Stimulated activated CD8-positive, alpha-beta memory T cell treated with anti-CD3 and anti-CD28 coated beads, Interleukin-7, amount 100 ng/mL, for 1 hour (primary cell): ENCODE data around the gene IL19.
"Not testable (repeated sequence)": the region's sequence is repeated elsewhere in the genome, so short reads cannot be mapped to it uniquely, and the experiment has no call there.

Source experiments
- DNase-seq, 2 donors: peaks; one replicate each; pipeline ENCODE4 v3.0.0-alpha.2; 2020; ENCODE audit warnings: low read depth in 2 of 2

The IL19 gene

DNA sequence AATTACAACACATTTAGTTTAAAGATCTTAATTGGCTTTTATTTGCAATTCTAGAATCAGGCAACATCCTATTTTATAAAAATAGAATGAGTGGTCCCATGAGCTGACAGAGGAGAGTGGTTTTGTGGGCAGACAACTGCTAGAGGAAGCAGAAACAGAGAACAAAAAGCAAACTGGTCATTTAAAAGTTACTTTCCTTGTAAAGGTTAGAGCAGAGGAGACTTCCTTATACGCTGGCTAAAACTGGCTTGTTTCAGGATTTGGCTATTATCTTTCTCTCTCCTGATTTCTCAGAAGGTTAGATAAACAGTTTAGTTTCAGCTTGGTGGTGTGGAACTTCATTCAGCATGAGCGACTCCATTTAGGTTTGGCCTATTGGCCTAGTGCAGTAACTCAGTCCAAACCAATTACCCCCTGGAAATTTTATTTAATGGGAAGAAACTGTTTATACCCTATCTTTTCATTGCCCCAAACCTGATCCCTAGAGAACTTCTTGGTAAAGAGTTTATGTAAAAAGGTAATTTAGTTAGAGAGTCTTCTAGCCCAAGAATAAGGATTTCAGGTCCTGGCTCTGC, 62.6 kb downstream of the IL19 start:
- DNase-seq: no peak

DNA sequence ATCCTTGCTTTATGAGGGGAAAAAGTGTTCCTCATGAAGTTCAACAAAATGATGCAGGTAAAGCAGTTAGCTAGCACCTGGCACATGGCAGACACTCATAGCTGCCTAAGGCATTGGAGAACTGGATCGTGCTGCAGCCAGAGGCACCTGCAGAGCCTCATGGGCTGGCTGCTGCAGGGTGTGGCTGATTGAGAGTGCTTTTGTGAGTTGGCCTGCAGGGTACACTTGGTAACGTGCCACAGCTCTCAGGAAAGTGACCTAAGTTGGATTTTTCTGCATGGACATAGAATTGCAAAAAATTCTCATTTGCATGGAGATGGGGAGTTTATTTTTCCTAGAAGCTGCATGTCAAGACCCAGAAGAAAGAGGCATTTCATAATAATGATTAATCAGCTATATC, 63.2 kb downstream of the IL19 start:
- no peak for DNase-seq

DNA sequence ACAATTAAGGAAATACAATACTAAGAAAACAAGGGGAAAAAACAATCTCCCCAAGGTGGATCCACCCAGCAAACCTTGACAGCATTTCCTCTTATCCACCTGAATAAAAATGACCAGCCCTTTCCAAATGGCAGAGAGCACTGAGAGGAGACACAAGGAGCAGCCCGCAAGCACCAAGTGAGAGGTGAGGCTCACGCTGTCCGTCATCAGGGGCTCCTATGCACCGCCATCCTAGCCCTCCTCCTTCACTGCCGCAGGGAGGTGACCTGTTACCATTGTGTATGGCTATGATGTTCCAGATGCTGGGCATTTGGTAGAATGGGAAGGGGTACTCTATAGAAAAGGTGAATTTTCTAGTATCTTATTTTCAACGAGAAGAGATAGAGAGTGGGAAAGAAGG, 63.6 kb downstream of the IL19 start:
- no peak for DNase-seq

DNA sequence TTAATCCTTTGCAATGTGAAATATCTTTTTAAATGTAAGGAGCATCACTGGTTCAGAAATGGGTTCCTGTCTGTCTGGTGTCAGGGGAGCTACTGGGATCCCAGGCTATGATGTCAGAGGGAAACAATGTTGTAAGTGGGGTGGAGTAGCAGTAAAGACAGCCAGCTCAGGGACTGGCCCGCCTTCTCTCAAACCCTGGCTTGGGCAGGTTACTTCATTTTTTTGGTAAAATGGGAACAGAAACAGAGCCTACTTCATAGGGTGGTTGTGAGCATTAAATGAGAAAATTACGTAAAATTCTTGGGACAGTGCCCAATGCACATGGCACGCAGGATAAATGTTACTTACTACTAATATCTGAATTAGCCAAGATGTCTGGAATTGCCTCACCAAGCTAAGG, 64.1 kb downstream of the IL19 start:
- DNase-seq: no peak

DNA sequence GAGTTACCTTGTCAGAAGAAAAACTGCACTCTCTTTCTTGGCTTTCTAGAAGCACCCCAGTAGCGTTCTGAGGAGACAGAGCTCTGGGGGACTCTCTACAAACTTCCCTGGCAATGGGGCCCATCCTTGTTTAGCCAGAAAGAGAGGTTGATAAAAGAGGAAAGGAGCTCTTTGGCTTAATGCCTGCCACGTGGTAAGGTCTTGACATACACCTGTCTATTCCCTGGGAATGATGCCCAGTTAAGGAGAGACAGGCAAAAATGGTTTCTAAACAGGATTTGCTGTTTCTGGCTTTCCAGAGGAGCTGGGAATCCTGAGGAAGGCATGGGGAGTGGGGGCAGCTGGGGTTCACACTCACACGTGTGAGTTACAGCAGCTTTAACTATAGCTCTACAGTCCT, 64.6 kb downstream of the IL19 start:
- DNase-seq: no peak

DNA sequence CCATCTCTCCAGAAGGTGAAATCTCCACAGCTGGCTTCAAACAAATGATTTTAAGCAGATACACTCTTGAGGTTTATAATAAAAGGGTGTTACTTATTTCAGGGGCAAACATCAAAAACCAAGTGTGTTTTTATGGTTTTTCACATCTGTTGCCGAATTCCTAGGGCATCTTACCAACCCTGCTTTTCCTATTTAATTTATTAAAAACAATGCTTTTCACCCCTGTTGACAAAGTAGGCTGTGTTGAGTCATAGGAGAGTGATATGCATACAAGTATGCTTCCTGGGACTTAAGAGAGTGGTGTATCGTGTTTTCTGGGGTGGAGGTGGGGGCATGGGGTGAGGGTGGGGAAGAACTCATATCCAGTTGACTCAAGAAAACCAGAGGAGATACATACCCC, 65.5 kb downstream of the IL19 start:
- no peak for DNase-seq

DNA sequence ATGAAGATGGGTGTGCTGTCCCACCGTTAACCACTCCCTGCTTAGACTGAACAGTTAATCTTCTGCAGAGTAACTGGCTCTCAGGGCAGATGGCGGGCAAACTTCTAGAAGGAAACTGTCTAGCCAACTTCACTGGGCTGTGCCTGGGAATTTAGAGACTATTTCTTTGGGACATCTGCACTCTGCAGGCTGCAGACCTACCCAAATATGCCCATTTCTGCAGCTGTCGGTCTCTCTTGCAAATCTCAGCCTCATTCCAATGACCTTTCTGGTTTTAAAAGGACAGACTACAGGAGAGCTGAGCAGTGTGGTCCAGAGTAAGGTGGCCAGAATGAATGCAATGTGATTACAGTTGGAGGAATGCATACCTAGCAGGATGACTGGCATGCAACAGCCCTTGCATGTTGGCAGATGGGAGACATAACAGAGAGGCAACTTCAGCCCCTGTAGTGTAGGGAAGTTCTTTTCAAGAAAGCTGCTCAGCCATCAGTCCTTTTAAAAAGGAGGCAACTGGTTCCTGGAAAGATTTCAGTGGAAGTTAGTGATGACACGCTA, 68.5 kb downstream of the IL19 start:
- DNase-seq: no peak

DNA sequence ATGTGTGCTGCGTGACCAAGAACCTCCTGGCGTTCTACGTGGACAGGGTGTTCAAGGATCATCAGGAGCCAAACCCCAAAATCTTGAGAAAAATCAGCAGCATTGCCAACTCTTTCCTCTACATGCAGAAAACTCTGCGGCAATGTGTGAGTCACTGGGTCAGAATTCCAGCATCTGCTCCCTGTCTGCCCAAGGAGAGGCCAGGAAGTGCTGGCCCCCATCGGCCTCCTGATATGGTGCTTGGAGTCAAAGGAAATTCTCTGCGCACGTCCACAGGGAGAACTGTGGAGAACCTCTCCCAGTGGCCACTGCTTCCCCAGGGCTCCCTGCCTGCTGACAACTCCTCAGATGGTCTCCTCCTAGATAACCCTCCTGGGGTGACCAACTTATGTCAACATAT, 69.3 kb downstream of the IL19 start:
- no peak for DNase-seq

DNA sequence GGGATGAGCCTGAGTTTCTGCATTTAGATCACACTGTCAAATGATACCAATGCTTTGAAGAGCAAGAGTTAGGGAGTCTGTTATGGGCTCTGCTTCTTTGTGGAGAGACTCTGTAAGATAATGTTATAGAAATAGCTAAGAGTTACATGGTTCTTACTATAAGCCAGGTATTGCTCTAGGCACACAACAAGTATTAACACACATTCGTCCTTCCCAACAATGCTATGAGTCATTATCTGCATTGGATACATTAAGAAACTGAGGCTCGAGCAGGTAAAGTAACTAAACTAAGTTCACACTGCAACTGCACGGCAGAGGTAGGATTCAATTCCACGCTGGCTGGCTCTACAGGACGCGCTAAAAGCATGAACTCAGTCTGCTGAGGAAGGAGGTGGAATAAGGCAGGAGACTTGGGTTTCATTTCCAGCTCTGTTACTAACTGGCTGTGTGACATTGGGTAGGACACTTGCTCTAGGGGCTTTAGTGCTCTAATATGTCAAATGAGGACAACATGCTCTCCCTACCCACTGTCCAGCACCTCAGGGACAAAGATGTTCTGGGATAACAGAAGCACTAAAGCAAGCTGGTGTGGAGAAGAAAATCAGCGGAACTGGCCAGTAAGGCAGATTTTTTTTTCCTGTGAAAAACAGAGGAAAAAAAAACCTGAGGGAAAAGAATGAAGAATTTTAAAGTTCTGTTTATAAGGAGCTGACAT, 71.2 kb downstream of the IL19 start:
- no peak for DNase-seq

DNA sequence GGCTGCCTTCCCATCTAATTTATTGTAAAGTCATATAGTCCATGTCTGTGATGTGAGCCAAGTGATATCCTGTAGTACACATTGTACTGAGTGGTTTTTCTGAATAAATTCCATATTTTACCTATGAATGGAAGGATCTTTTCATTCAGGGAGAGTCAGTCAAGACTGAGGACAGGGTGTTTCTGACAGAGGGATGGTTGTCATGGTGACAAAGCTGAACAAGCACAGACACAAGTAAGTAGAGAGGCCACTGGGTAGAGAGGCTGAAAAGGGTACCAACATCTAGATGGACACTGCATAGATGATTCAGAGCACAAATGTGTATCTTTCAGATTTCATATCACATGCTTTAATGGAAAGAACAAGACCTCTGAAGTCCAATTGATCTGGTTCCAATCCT, 72.3 kb downstream of the IL19 start:
- DNase-seq: no peak

DNA sequence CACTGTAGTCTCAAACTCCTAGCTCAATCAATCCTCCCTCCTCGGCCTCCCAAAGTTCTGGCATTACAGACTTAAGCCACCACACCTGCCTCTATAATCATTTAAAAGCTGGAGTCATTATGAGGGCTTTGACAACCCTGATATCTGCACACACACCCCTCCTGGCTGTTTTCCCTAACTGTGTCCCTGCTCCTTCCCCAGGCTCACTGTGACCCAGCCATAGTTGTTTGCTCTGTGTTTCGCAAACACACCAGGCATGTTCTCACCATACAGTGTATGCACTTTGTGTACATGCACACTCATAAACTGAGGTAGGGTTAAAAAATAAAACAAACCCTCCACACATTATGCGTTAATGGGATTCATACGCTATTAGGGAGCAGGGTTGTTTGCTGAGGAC, 73.1 kb downstream of the IL19 start:
- DNase-seq: no peak

DNA sequence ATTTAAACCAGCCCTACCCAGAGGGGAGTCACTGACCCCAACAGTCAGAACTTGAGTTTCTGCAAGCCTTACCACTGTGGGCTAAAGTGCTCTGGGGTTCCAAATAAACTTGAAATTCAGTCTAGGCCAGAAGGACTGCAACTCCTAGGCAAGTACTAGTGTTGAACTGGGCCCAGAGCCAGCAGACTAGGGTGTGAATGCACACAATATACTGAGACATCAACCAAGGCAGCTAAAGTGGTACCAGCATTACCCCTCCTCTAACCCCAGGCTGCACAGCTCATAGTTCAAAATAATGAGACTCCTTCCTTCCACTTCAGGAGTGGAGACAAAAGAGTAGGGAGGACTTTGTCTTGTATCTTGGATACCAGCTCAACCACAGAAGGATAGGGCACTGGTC, 75.9 kb downstream of the IL19 start:
- no peak for DNase-seq

DNA sequence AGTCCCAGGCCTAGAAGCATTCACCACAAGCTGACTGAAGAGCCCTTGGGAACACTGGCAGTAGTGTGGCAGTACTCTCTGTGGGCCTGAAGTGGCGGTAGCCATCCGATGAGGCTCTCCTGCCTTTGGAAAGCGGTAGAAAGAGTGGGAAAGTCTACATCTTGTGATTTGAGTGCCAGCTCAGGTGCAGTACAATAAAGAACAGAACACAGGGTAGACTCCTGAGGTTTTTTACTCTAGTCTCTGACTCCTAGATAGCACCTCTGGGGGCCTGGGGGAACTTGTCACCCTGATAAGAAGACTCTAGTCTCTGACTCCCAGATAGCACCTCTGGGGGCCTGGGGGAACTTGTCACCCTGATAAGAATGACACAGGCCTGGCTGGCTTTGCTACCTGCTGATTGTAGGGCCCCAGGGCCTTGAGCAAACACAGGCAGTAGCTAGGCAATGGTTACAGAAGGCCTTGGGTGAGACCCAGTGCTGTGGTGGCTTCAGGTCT, 76.8 kb downstream of the IL19 start:
- DNase-seq: no peak

DNA sequence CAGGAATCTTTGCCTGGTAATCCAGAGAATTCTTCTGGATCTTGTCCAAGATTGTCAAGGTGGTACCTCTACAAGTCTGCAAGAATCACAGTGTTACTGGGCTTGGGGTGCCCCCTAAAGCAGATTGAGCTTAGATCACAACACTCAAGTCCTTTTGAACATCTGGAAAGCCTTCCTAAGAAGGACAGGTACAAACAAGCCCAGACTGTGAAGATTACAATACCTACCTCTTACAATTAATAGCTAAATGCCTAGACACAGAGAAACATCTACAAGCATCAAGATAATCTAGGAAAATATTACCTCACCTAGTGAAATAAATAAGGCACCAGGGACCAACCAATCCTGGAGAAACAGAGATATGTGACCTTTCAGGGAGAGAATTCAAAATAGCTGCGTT, 77.4 kb downstream of the IL19 start:
- DNase-seq: no peak

DNA sequence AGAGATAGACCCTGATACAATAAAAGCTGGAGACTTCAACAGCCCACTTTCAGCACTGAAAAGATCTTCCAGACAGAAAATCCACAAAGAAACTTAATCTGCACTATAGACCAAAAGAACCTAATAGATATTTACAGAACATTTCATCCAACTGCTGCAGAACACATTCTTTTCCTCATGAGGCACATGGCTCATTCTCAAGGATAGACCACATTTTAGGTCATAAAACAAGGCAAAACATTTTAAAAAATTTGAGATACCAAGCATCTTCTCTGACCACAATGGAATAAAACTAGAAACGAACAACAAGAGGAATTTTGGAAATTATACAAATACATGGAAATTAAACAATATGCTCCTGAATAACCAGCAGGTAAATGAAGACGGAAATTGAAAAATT, 79.8 kb downstream of the IL19 start:
- DNase-seq: no peak

DNA sequence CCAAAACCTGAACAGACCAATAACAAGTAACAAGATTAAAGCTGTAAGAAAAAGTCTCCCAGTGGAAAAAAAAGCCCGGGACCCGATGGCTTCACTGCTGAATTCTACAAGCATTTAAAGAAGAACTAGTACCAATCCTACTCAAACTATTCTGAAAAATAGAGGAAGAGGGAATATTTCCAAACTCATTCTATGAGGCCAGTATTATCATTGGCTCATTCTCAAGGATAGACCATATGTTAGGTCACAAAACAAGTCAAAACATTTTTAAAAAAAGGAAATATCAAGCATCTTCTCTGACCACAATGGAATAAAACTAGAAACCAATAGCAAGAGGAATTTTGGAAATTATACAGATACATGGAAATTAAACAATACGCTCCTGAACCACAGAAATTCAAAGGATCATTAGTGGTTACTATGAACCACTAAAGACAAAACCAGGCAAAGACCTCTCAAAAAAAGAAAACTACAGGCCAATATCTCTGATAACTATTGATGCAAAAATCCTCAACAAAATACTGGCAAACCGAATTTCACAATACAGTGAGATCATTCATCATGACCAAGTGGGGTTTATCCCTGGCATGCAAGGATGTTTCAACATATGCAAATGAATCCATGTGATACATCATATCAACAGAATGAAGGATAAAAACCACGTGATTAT, 80.9 kb downstream of the IL19 start:
- DNase-seq: no peak

DNA sequence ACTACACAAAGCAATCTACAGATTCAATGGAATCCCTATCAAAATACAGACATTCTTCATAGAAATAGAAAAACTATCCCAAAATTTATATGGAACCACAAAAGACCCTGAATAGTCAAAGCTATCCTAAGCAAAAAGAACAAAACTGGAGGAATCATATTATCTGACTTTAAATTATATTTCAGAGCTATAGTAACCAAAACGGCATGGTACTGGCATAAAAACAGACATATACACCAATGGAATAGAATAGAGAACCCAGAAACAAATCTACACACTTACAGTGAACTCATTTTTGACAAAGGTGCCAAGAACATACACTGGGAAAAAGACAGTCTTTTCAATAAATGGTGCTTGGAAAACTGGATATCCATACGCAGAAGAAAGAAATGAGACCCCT, 82.1 kb downstream of the IL19 start:
- DNase-seq: not testable (repeated sequence)

DNA sequence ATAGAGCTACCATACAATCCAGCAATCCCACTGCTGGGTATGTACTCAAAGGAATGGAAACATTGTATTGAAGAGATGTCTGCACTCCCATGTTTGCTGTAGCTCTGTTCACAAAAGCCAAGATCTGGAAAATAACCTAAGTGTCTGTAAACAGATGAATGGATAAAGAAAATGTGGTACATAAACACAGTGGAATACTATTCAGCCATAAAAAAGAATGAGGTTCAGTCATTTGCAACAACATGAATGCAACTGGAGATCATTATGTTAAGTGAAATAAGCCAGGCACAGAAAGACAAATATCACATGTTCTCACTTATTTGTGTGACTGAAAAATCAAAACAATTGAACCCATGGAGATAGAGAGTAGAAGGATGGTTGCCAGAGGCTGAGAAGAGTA, 83.1 kb downstream of the IL19 start:
- DNase-seq: not testable (repeated sequence)

DNA sequence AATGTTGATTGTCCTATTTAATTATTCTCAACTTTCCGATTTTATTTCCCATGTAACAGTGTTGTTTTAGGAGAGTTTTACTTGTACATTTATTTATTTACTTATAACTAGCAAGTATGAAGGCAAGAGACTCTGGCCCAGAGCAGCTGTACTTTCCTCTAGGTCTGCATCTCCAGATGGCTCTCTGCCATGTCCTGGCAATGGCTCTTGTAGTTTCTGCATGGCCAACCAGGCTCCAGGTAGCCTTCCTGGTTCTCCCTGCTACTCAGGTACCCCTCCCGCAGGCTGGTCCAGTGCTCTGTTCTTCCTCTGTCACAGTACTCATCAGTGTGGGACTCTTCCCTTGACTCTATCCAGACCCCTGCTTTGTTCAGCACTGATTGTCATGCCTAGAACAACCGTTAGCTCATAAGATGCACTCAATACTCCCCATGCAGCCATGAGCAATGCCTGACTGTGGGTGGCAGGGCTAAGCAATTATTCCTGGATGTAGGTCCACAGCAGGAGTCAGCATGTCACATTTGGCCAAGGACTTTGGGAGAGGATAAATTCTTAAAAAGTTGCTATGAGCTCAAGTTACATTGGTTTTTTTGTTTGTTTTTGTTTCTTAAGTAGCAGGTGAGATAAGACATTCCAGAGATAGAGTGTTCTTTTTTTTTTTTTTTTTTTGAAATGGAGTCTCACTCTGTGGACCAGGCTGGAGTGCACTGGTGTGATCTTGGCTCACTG, 84.0 kb downstream of the IL19 start:
- DNase-seq: no peak

DNA sequence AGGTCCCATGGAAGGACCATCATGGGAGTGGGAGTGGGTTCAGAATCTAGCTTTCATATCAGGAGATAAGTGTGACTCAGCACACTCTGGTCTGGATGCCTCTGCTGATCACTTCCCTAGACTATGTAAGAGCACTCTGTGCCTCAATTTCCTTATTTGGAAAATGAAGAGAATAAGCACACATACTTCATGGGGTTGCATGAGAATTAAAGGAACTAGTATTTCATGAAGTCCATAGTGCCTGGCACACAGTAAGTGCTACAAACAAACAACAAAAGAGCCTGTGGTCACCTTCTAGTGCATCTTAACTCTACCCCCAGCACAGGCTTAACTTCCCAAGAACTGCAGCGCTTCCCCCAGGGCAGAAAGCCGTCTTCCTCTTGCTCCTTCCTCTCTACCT, 85.3 kb downstream of the IL19 start:
- DNase-seq: no peak

DNA sequence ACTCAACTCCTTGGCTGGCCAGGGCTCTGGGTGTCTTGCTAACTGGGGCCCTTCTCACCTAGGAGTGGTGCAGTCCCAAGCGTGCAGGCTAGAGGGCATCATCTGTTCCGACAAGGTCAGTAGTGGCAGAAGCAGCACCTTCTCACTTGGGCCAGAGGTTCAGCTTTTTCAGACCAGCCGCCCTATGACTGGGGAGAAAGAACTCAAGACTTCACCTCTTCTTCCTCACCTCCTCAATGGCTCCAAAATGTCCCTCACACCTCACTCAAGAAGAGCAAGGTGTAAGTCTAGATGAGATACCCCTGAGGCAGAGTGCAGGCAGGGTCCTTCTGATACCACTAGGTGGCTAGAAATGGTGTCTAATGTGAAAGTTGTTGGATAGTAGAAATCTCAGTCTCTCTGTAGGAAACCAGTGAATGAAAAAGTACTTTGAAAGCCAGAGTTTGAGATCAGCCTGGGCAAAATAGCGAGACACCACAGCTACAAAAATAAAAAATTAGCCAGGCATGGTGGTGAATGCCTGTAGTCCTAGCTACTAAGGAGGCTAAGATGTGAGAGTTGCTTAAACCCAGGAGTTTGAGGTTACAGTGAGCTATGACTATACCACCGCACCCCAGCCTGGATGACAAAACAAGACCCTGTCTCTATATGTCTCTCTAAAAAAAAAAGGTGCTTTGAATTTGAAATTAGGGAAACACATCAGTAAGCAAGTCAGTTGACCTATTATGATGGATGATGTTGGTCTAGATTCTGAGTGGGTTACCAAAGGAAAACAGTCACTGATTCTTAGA, 86.3 kb downstream of the IL19 start:
- no peak for DNase-seq
